ENCODE measurements around the gene LRP6.
"Not testable (repeated sequence)": the region's sequence is repeated elsewhere in the genome, so short reads cannot be mapped to it uniquely, and the experiment has no call there.

Gene LRP6

GRCh38 chr12:12171991-12172511, 94.8 kb downstream of the LRP6 start:
- peak; percentile 4 for DNase-seq

- DNase-seq: no peak
Measured at GRCh38 chr12:12167847-12168246, 99.0 kb downstream of the LRP6 start.

- no peak for DNase-seq
Measured at GRCh38 chr12:12166751-12167150, 100.1 kb downstream of the LRP6 start.

- DNase-seq: no peak
Measured at GRCh38 chr12:12159988-12160387, 106.9 kb downstream of the LRP6 start.

GRCh38 chr12:12158858-12159257, 108.0 kb downstream of the LRP6 start:
- no peak for DNase-seq

- no peak for DNase-seq
Measured at GRCh38 chr12:12157424-12157823, 109.4 kb downstream of the LRP6 start.

- DNase-seq: no peak
Measured at GRCh38 chr12:12156828-12157227, 110.0 kb downstream of the LRP6 start.

- no peak for DNase-seq
Measured at GRCh38 chr12:12156116-12156515, 110.7 kb downstream of the LRP6 start.

GRCh38 chr12:12153596-12153995, 113.2 kb downstream of the LRP6 start:
- no peak for DNase-seq

GRCh38 chr12:12147111-12147510, 119.7 kb downstream of the LRP6 start:
- no peak for DNase-seq

GRCh38 chr12:12144531-12144930, 122.3 kb downstream of the LRP6 start:
- DNase-seq: not testable (repeated sequence)

- DNase-seq: no peak
Measured at GRCh38 chr12:12141000-12141399, 125.8 kb downstream of the LRP6 start.

GRCh38 chr12:12138203-12139154, 128.4 kb downstream of the LRP6 start:
- no peak for DNase-seq

GRCh38 chr12:12133785-12134184, 133.1 kb downstream of the LRP6 start:
- DNase-seq: no peak

- no peak for DNase-seq
Measured at GRCh38 chr12:12133259-12133658, 133.6 kb downstream of the LRP6 start.

GRCh38 chr12:12128670-12129069, 138.2 kb downstream of the LRP6 start:
- DNase-seq: no peak

- DNase-seq: no peak
Measured at GRCh38 chr12:12127304-12127703, 139.5 kb downstream of the LRP6 start.

- DNase-seq: no peak
Measured at GRCh38 chr12:12126551-12126950, 140.3 kb downstream of the LRP6 start.

- DNase-seq: no peak
Measured at GRCh38 chr12:12123036-12123604, 143.7 kb downstream of the LRP6 start.

- DNase-seq: no peak
Measured at GRCh38 chr12:12121061-12121460, 145.8 kb downstream of the LRP6 start.

GRCh38 chr12:12116677-12117076, 150.2 kb downstream of the LRP6 start:
- no peak for DNase-seq

- DNase-seq: no peak
Measured at GRCh38 chr12:12115514-12115913, 151.3 kb downstream of the LRP6 start.

- not testable (repeated sequence) for DNase-seq
Measured at GRCh38 chr12:12110923-12111555, 155.8 kb downstream of the LRP6 start.
